ENCODE data around the gene SERP1.

SERP1 gene

GRCh38 chr3:150545419-150546225 is 674 bp downstream of the SERP1 start:
- H3K9me3 Mint-ChIP-seq (ENCODE audit: low read depth) = no peaks in the 10 kb centered on the region
- H3K36me3 Mint-ChIP-seq = peaks cover 21% of the 10 kb centered on the region
- H3K4me3 Mint-ChIP-seq = peak overlapping the region; percentile 97
- H3K4me1 Mint-ChIP-seq (ENCODE audit: low read depth) = peaks cover 63% of the 10 kb centered on the region
- H3K27ac Mint-ChIP-seq = peak overlapping the region; percentile 97
- H3K27me3 Mint-ChIP-seq = no peaks in the 10 kb centered on the region

GRCh38 chr3:150544726-150545125 is 1.6 kb downstream of the SERP1 start:
- peaks cover 60% of the 10 kb centered on the region for H3K4me1 Mint-ChIP-seq (ENCODE audit: low read depth)
- H3K36me3 Mint-ChIP-seq = peaks cover 18% of the 10 kb centered on the region
- H3K4me3 Mint-ChIP-seq = peak overlapping the region; percentile 97
- H3K27ac Mint-ChIP-seq = peak overlapping the region; percentile 82
- no peaks in the 10 kb centered on the region for H3K27me3 Mint-ChIP-seq
- H3K9me3 Mint-ChIP-seq (ENCODE audit: low read depth) = no peaks in the 10 kb centered on the region

- peaks cover 58% of the 10 kb centered on the region for H3K4me1 Mint-ChIP-seq (ENCODE audit: low read depth)
Measured at GRCh38 chr3:150544041-150544440, 2.3 kb downstream of the SERP1 start.

GRCh38 chr3:150543531-150543930 is 2.8 kb downstream of the SERP1 start:
- H3K4me1 Mint-ChIP-seq (ENCODE audit: low read depth) = peaks cover 54% of the 10 kb centered on the region
- peak overlapping the region; percentile 97 for H3K4me3 Mint-ChIP-seq
- no peaks in the 10 kb centered on the region for H3K27me3 Mint-ChIP-seq
- H3K36me3 Mint-ChIP-seq = peaks cover 17% of the 10 kb centered on the region
- H3K9me3 Mint-ChIP-seq (ENCODE audit: low read depth) = no peaks in the 10 kb centered on the region
- peak overlapping the region; percentile 82 for H3K27ac Mint-ChIP-seq

More at GRCh38 chr3:150544041-150544440, 2.3 kb downstream of the SERP1 start:
- H3K4me3 Mint-ChIP-seq = peak overlapping the region; percentile 97
- no peaks in the 10 kb centered on the region for H3K9me3 Mint-ChIP-seq (ENCODE audit: low read depth)
- H3K27ac Mint-ChIP-seq = peak overlapping the region; percentile 82
- no peaks in the 10 kb centered on the region for H3K27me3 Mint-ChIP-seq
- H3K36me3 Mint-ChIP-seq = peaks cover 17% of the 10 kb centered on the region

DNA sequence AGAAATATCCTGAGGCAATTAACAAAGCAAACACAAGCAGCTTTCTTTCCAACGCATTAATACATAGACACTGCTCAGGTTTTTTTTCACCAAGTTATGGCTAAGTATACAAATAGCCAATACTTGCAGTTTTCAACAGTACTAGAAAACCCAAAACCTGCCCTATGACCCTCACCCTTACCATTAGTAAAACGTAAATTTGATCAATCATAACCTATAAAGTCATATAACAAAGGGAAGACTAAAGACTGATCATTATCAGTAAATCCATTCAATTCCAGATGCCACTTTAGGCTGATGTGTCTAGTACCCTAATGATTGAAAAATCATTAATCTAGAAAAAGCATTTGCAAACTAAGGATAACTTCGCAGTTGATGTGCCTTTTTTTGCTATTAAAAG is 3.2 kb downstream of the SERP1 start:
- Mint-ChIP-seq H3K27ac (peak overlapping the region; percentile 59), H3K36me3 (peaks cover 17% of the 10 kb centered on the region), H3K4me3 (peak overlapping the region; percentile 97), H3K4me1 (ENCODE audit: low read depth) (peaks cover 50% of the 10 kb centered on the region), H3K27me3 (no peaks in the 10 kb centered on the region), H3K9me3 (ENCODE audit: low read depth) (no peaks in the 10 kb centered on the region)

DNA sequence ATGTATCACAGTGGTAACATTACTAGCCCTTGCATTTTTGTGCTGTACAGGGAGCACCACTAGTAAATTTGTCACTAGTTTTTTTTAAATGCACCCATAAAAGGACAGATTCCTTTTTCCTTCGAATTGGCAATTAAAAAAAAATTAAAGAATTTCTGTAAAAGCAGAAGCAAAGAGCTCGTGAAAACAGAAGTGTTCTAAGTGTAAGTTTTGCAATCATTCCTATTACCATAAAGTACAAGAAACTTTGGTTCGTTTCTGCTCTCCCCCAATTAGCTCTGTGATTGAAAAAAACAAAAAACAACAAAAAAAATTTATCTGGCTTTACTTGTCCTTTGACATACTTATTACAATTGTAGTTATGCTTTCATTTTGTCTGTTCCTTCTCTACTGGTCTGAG is 5.3 kb downstream of the SERP1 start:
- Mint-ChIP-seq H3K27ac (peak overlapping the region; percentile 64), H3K4me1 (ENCODE audit: low read depth) (peaks cover 41% of the 10 kb centered on the region), H3K36me3 (peaks cover 12% of the 10 kb centered on the region)

GRCh38 chr3:150540297-150540696 is 6.0 kb downstream of the SERP1 start:
- peak overlapping the region; percentile 28 for H3K27ac Mint-ChIP-seq
- H3K9me3 Mint-ChIP-seq (ENCODE audit: low read depth) = no peaks in the 10 kb centered on the region
- peaks cover 10% of the 10 kb centered on the region for H3K36me3 Mint-ChIP-seq
- no peaks in the 10 kb centered on the region for H3K27me3 Mint-ChIP-seq
- H3K4me3 Mint-ChIP-seq = no peak overlapping the region
- peaks cover 41% of the 10 kb centered on the region for H3K4me1 Mint-ChIP-seq (ENCODE audit: low read depth)

More for the DNA sequence above, 5.3 kb downstream of the SERP1 start:
- Mint-ChIP-seq H3K9me3 (ENCODE audit: low read depth) (no peaks in the 10 kb centered on the region), H3K4me3 (no peak overlapping the region), H3K27me3 (no peaks in the 10 kb centered on the region)

- peaks cover 9% of the 10 kb centered on the region for H3K36me3 Mint-ChIP-seq
- H3K4me1 Mint-ChIP-seq (ENCODE audit: low read depth) = peaks cover 26% of the 10 kb centered on the region
- H3K27me3 Mint-ChIP-seq = no peaks in the 10 kb centered on the region
- H3K9me3 Mint-ChIP-seq (ENCODE audit: low read depth) = no peaks in the 10 kb centered on the region
- H3K4me3 Mint-ChIP-seq = no peak overlapping the region
- H3K27ac Mint-ChIP-seq = no peak overlapping the region
Measured at GRCh38 chr3:150538324-150539208, 7.7 kb downstream of the SERP1 start.

- H3K9me3 Mint-ChIP-seq (ENCODE audit: low read depth) = no peaks in the 10 kb centered on the region
- H3K36me3 Mint-ChIP-seq = peaks cover 2% of the 10 kb centered on the region
- H3K4me1 Mint-ChIP-seq (ENCODE audit: low read depth) = peaks cover 6% of the 10 kb centered on the region
- H3K4me3 Mint-ChIP-seq = no peak overlapping the region
- H3K27me3 Mint-ChIP-seq = no peaks in the 10 kb centered on the region
- H3K27ac Mint-ChIP-seq = no peak overlapping the region
Measured at GRCh38 chr3:150535204-150535603, 11.1 kb downstream of the SERP1 start.

- H3K27ac Mint-ChIP-seq = peak overlapping the region; percentile 42
- no peak overlapping the region for H3K4me3 Mint-ChIP-seq
- no peaks in the 10 kb centered on the region for H3K27me3 Mint-ChIP-seq
- peaks cover 6% of the 10 kb centered on the region for H3K4me1 Mint-ChIP-seq (ENCODE audit: low read depth)
- H3K9me3 Mint-ChIP-seq (ENCODE audit: low read depth) = no peaks in the 10 kb centered on the region
- H3K36me3 Mint-ChIP-seq = peaks cover 2% of the 10 kb centered on the region
Measured at GRCh38 chr3:150531775-150532174, 14.5 kb downstream of the SERP1 start.

DNA sequence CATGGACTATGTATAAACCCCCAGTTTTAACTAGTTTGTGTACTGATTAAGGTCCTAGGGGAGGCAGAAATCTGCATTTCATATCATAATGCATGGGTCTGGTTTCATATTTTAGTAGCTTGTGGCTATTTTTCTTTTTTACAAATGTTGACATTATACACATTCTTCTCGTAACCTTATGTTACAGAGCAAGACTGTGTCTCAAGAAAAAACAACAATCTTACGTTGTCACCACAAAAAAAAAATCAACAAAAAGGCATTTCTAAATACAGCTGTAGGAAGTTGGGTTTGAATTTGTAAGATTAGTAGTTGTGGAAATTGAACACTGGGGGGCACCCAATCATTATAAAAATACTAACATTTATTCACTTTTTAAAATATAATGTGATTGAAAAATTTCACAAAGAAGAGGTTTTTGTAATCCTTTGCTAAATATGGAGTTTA is 17.9 kb downstream of the SERP1 start:
- Mint-ChIP-seq H3K27me3 (no peaks in the 10 kb centered on the region), H3K9me3 (ENCODE audit: low read depth) (no peaks in the 10 kb centered on the region), H3K36me3 (no peaks in the 10 kb centered on the region), H3K4me1 (ENCODE audit: low read depth) (peaks cover 6% of the 10 kb centered on the region), H3K27ac (no peak overlapping the region), H3K4me3 (no peak overlapping the region)

GRCh38 chr3:150527464-150528255 is 18.6 kb downstream of the SERP1 start:
- Mint-ChIP-seq H3K36me3 (no peaks in the 10 kb centered on the region), H3K4me3 (no peak overlapping the region), H3K9me3 (ENCODE audit: low read depth) (no peaks in the 10 kb centered on the region), H3K27ac (no peak overlapping the region), H3K4me1 (ENCODE audit: low read depth) (peaks cover 6% of the 10 kb centered on the region), H3K27me3 (no peaks in the 10 kb centered on the region)

- Mint-ChIP-seq H3K9me3 (ENCODE audit: low read depth) (no peaks in the 10 kb centered on the region), H3K4me3 (no peak overlapping the region), H3K4me1 (ENCODE audit: low read depth) (peaks cover 1% of the 10 kb centered on the region), H3K36me3 (peaks cover 4% of the 10 kb centered on the region), H3K27ac (no peak overlapping the region), H3K27me3 (no peaks in the 10 kb centered on the region)
Measured at GRCh38 chr3:150523538-150523937, 22.8 kb downstream of the SERP1 start.

GRCh38 chr3:150521463-150521862 is 24.8 kb downstream of the SERP1 start:
- H3K27ac Mint-ChIP-seq = no peak overlapping the region
- no peaks in the 10 kb centered on the region for H3K4me1 Mint-ChIP-seq (ENCODE audit: low read depth)
- H3K36me3 Mint-ChIP-seq = peaks cover 7% of the 10 kb centered on the region
- no peak overlapping the region for H3K4me3 Mint-ChIP-seq
- H3K9me3 Mint-ChIP-seq (ENCODE audit: low read depth) = peaks cover 3% of the 10 kb centered on the region
- no peaks in the 10 kb centered on the region for H3K27me3 Mint-ChIP-seq
